HEK293 (cell line): ENCODE results near the gene HCN4.

Experiments used
- CTCF ChIP-seq: fragments of 450-650 bp; formaldehyde crosslinking; IDR thresholded peaks from 2 replicates; pipeline ENCODE4 v1.5.1; 2016; ENCODE audit warnings: missing biosample characterization, missing genetic modification characterization
- PRDM1 ChIP-seq: fragments of 450-650 bp; formaldehyde crosslinking; IDR thresholded peaks from 2 replicates; pipeline ENCODE4; 2016; ENCODE audit warnings: missing biosample characterization, missing genetic modification characterization
- ZNF121 ChIP-seq: fragments of 450-650 bp; formaldehyde crosslinking; IDR thresholded peaks from 2 replicates; pipeline ENCODE4 v1.5.1; 2016; ENCODE audit warnings: missing biosample characterization, missing genetic modification characterization
- ZNF274 ChIP-seq, 2 experiments: fragments of 200-500 bp in 1 of 2; fragments of 450-650 bp in 1 of 2; sonication (Bioruptor generic) in 1 of 2; formaldehyde crosslinking in 1 of 2; IDR thresholded peaks; 2 replicates each; pipeline versions ENCODE4 v1.5.1 to v1.6.1; 2014 to 2016; ENCODE audit warnings: borderline replicate concordance in 1 of 2, inconsistent platforms in 1 of 2, low read length in 1 of 2, missing biosample characterization in 1 of 2, missing genetic modification characterization in 1 of 2
- ZNF335 ChIP-seq: fragments of 450-650 bp; formaldehyde crosslinking; conservative IDR thresholded peaks from 2 replicates; pipeline ENCODE4 v1.5.1; 2016; ENCODE audit warnings: missing biosample characterization, missing genetic modification characterization

- TF ChIP-seq PRDM1 (tag by site-specific recombination) (no peak), ZNF121 (no peak), ZNF274 (IDR thresholded peaks at IDR 0.05; ENCODE audit: low read length) (no peak), ZNF274 (tag by site-specific recombination; IDR thresholded peaks at IDR 0.05; ENCODE audit: borderline replicate concordance) (no peak), CTCF (tag by site-specific recombination) (no peak), ZNF335 (tag by site-specific recombination) (no peak)
Measured at GRCh38 chr15:73308305-73308704, 60.5 kb downstream of the HCN4 start.
